Adrenal gland (tissue), 5 donors: Measurements from ENCODE around the gene AGBL3.
A peak's percentile ranks its signal among the peaks of the same experiment; 100 is the strongest.
"Not testable (repeated sequence)": the region's sequence is repeated elsewhere in the genome, so short reads cannot be mapped to it uniquely, and the experiment has no call there.

Source experiments
- CTCF ChIP-seq, 6 experiments: fragments of 450-650 bp in 4 of 6; fragments of 200-600 bp in 2 of 6; sonication (generic) in 1 of 6; IDR thresholded peaks; 1 replicate in 5 of 6; 2 replicates in 1 of 6; pipeline versions ENCODE4 v1.5.1 to v1.8.0; 2016 to 2021; ENCODE audit warnings: antibody characterized with exemption in 6 of 6, mild to moderate bottlenecking in 2 of 6, moderate library complexity in 1 of 6
- POLR2A ChIP-seq, 2 donors: fragments of 450-650 bp; IDR thresholded peaks; one replicate each; pipeline ENCODE4 v1.6.1; 2017; ENCODE audit warnings: antibody characterized with exemption in 2 of 2, mild to moderate bottlenecking in 2 of 2, moderate library complexity in 1 of 2
- donor health status: DM: no; HTN: no; CAD: no.

GRCh38 chr7:135170998-135171481 lies 184.7 kb downstream of the AGBL3 start:
- TF ChIP-seq CTCF (IDR thresholded peaks at IDR 0.05), result peak in 2 of 6 experiments; percentile 2 to 28
- not testable (repeated sequence) for TF ChIP-seq POLR2A (IDR thresholded peaks at IDR 0.05)
